Skin of body (tissue), 2 donors: Measurements from ENCODE around the gene SLC22A12. TPM values are rescaled to one million over a fixed set of nuclear protein-coding genes. Genes with fewer than 3 reads are reported as not detected.

Experiments used
- DNase-seq: peaks from one replicate; lab custom pipeline; 2025; lab: John Stamatoyannopoulos, UW
- total RNA-seq: library from RNA; depleted of rRNA; stranded (reverse); fragments of >200 nt; gene quantifications from one replicate; pipeline ENCODE4 v1.2.3, GENCODE V29; 2014

The SLC22A12 gene
- total RNA-seq, 1 donor from 2014 or later: not detected

- DNase-seq: no peak
Measured at GRCh38 chr11:64644647-64645275, 53.7 kb downstream of the SLC22A12 start.

GRCh38 chr11:64647019-64647779, 56.2 kb downstream of the SLC22A12 start:
- no peak for DNase-seq

GRCh38 chr11:64648551-64648950, 57.5 kb downstream of the SLC22A12 start:
- no peak for DNase-seq

GRCh38 chr11:64649291-64649697, 58.3 kb downstream of the SLC22A12 start:
- no peak for DNase-seq

- DNase-seq: no peak
Measured at GRCh38 chr11:64650923-64651523, 60.0 kb downstream of the SLC22A12 start.

Other genes with a start within 250 kb of the SLC22A12 start
- 9.7 TPM for gene RPS6KA4, start 232.1 kb upstream of the SLC22A12 start, total RNA-seq
- gene SLC22A11, start 35.3 kb upstream of the SLC22A12 start, total RNA-seq: not detected
- 8.5 TPM for gene NRXN2, start 132.0 kb downstream of the SLC22A12 start, total RNA-seq
- 5.1 TPM for gene RASGRP2, start 152.9 kb downstream of the SLC22A12 start, total RNA-seq
- 45.7 TPM for gene PYGM, start 168.8 kb downstream of the SLC22A12 start, total RNA-seq
- gene SF1, start 187.3 kb downstream of the SLC22A12 start, total RNA-seq: 154 TPM
- 8.2 TPM for gene MAP4K2, start 212.0 kb downstream of the SLC22A12 start, total RNA-seq
- 11.7 TPM for gene MEN1, start 219.3 kb downstream of the SLC22A12 start, total RNA-seq